Tibial artery (tissue), 4 donors: ENCODE measurements around the gene TLE4.

Source experiments
- DNase-seq, 2 donors: peaks; one replicate each; pipeline ENCODE4 v3.0.0-alpha.2; 2019
- H3K27ac ChIP-seq, 2 donors: fragments of 200-600 bp; sonication (generic) in 1 of 2; 1 replicate in 1 of 2; 2 replicates in 1 of 2; pipeline ENCODE4 v1.5.1; 2018 to 2019; ENCODE audit warnings: mild to moderate bottlenecking in 1 of 2
- H3K27me3 ChIP-seq, 2 donors: fragments of 200-600 bp; sonication (generic) in 1 of 2; one replicate each; pipeline versions ENCODE4 v1.5.1 to v1.6.0; 2016 to 2019
- H3K36me3 ChIP-seq, 3 donors: fragments of 200-600 bp; sonication (generic) in 2 of 3; one replicate each; pipeline ENCODE4 v1.5.1; 2016 to 2019; ENCODE audit warnings: mild to moderate bottlenecking in 2 of 3
- H3K4me1 ChIP-seq, 4 donors: fragments of 200-600 bp; sonication (generic) in 2 of 4; 1 replicate in 3 of 4; 2 replicates in 1 of 4; pipeline ENCODE4 v1.5.1; 2016 to 2019
- H3K4me3 ChIP-seq, 2 donors: fragments of 200-600 bp; sonication (generic) in 1 of 2; 1 replicate in 1 of 2; 2 replicates in 1 of 2; pipeline ENCODE4 v1.5.1; 2018 to 2019; ENCODE audit warnings: mild to moderate bottlenecking in 2 of 2
- H3K9me3 ChIP-seq, 3 donors: fragments of 200-600 bp; sonication (generic) in 1 of 3; one replicate each; pipeline ENCODE4 v1.5.1; 2016 to 2019
- intact Hi-C: fragments of 100-400 bp; cut with DNase I; formaldehyde crosslinking; loops from one replicate; pipeline ENCODE4 v1.15.0; 2023; ENCODE audit warnings: low total_unique reads
- TF ChIP-seq, protein P1 (sequence below), 2 experiments: fragments of 200-600 bp in 1 of 2; fragments of 450-650 bp in 1 of 2; IDR thresholded peaks; one replicate each; pipeline ENCODE4 v1.5.1; 2017 to 2019; ENCODE audit warnings: antibody characterized with exemption in 2 of 2, mild to moderate bottlenecking in 1 of 2, moderate library complexity in 1 of 2

Gene TLE4

DNA sequence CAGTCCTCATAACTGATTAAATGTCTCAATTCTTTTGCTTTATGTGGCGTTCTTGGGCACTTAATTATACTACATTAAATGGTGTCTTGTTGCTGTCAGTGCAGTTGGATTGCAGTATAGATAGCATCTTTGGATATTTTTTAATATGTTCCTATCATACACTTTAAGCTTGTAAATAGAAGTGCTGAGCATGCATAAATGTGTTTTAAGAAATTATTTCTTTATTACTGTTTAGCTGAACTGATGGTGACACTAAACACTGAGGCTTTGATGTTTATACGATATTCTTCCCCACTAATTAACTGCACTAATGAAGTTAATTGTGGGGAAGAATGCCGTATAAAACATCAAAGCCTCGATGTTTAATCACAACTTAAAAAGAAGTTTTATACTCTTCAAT is 116.6 kb downstream of the TLE4 start:
- intact Hi-C loops, result no loop called here

DNA sequence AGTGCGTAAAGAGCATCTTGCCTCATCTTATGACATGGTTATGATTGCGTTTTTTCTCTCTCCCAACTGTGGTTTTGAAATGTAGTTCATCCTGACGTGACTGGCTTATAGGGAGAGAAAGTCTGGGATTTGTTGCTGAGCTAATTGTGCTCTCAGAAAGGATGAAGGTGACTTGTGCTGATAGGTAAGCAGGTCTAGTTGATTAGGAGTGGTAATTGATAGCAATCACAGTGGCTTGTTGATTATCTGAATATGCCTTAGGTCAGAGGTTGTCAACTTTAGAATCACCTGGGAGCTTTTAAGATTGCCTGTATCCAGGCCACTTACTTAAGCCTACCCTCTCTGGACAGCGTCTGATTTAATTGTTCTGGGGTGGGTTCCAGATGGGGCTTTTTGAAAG is 117.8 kb downstream of the TLE4 start:
- Histone ChIP-seq H3K36me3 (no peaks in the 10 kb centered on the region), H3K4me3 (no peak overlapping the region), H3K9me3 (no peaks in the 10 kb centered on the region), H3K4me1 (peaks cover 0 to 35% (median 23%) of the 10 kb centered on the region in 4 donors), H3K27ac (no peak overlapping the region), H3K27me3 (no peaks in the 10 kb centered on the region)
- TF ChIP-seq, protein P1, sequence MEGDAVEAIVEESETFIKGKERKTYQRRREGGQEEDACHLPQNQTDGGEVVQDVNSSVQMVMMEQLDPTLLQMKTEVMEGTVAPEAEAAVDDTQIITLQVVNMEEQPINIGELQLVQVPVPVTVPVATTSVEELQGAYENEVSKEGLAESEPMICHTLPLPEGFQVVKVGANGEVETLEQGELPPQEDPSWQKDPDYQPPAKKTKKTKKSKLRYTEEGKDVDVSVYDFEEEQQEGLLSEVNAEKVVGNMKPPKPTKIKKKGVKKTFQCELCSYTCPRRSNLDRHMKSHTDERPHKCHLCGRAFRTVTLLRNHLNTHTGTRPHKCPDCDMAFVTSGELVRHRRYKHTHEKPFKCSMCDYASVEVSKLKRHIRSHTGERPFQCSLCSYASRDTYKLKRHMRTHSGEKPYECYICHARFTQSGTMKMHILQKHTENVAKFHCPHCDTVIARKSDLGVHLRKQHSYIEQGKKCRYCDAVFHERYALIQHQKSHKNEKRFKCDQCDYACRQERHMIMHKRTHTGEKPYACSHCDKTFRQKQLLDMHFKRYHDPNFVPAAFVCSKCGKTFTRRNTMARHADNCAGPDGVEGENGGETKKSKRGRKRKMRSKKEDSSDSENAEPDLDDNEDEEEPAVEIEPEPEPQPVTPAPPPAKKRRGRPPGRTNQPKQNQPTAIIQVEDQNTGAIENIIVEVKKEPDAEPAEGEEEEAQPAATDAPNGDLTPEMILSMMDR (IDR thresholded peaks at IDR 0.05), result no peak
- intact Hi-C loops, result no loop called here
- DNase-seq, result no peak

More for the DNA sequence above, 116.6 kb downstream of the TLE4 start:
- no peaks in the 10 kb centered on the region for H3K9me3 ChIP-seq
- no peaks in the 10 kb centered on the region for H3K27me3 ChIP-seq
- H3K4me3 ChIP-seq, result no peak overlapping the region
- DNase-seq, result no peak
- H3K27ac ChIP-seq, result no peak overlapping the region
- TF ChIP-seq, protein P1 (IDR thresholded peaks at IDR 0.05), result no peak
- H3K36me3 ChIP-seq, result no peaks in the 10 kb centered on the region
- H3K4me1 ChIP-seq, result peaks cover 0 to 32% (median 21%) of the 10 kb centered on the region in 4 donors

DNA sequence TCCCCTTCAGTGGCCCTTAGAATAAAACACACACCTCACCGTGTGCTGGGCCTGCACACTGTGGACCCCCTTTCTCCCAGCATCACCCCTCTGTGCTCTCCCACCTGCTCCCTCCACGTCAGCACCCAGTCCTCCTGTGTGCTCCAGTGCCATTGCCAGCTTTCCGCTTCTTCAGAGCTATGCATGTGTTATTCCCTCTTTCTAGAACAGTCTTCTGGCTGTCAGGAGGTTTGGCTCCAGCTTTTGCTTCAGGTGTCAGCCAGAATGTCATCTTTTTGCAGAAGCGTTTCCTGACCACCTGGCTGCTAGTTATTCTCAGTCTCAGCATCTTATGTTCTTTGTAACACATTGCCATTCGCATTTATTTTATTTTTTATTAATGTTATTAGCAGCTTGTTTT is 119.7 kb downstream of the TLE4 start:
- Histone ChIP-seq H3K27me3 (no peaks in the 10 kb centered on the region), H3K36me3 (no peaks in the 10 kb centered on the region), H3K27ac (no peak overlapping the region), H3K9me3 (no peaks in the 10 kb centered on the region), H3K4me3 (no peak overlapping the region), H3K4me1 (peaks cover 0 to 19% (median 10%) of the 10 kb centered on the region in 4 donors)
- intact Hi-C loops, result no loop called here
- TF ChIP-seq, protein P1 (IDR thresholded peaks at IDR 0.05), result no peak
- no peak for DNase-seq

DNA sequence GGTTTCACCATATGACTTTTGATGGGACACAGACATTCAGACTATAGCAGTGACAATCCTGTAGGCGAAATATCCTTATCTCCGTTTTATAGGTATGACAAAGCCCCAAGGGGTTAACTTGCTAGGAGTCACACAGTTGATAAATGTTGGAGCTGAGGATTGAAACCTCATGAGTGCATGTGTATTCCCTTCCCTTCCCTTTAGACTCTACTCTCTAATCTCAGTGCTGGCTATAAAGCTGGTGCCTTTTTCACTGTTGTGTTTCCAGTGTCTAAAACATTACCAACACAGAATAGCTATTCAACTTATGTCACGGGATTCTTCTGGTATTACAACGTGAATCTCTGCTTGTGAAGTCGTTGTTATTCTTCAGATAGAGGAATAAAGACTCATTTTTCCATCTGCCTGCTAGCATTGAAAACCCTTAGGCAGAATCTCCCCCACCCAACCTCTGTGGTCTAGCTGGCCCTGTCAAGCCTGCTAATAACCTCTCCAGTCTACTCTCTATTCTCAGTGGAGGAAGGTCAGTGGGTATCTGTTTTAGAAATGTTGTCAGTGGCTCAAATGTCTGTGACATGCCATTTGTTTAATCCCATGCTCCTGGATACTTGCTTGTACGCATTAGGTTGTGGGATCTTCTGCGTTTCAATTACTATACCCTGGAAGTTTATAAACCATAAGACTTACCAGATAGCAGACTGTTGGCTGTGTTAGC is 121.2 kb downstream of the TLE4 start:
- Histone ChIP-seq H3K4me3 (no peak overlapping the region), H3K27me3 (no peaks in the 10 kb centered on the region), H3K9me3 (no peaks in the 10 kb centered on the region), H3K4me1 (peaks cover 0 to 8% (median 2%) of the 10 kb centered on the region in 4 donors), H3K27ac (no peak overlapping the region), H3K36me3 (no peaks in the 10 kb centered on the region)
- DNase-seq, result no peak
- TF ChIP-seq, protein P1 (IDR thresholded peaks at IDR 0.05), result no peak
- intact Hi-C loops, result no loop called here

DNA sequence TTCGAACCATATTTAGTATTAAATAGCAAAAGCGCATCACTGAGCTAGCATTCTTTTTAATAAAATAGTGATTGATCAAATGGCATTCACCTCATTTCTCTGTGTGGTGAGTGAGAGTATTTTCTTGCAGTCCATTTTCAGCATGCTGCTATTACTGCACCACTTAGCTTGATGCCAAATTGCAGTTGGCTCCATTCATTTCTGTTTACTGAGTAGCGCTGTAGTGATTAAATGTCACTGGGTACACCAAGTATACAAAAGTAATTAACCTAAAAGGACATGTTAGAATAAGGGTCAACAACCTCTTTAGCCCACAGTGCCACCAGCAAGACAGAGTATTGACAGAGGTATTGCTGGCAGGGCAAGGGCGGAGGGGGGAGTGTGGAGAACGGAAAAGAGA is 122.0 kb downstream of the TLE4 start:
- Histone ChIP-seq H3K9me3 (no peaks in the 10 kb centered on the region), H3K27ac (no peak overlapping the region), H3K36me3 (no peaks in the 10 kb centered on the region), H3K27me3 (no peaks in the 10 kb centered on the region), H3K4me3 (no peak overlapping the region), H3K4me1 (peaks cover 0 to 8% (median 2%) of the 10 kb centered on the region in 4 donors)
- TF ChIP-seq, protein P1 (IDR thresholded peaks at IDR 0.05), result no peak
- DNase-seq, result no peak
- intact Hi-C loops, result no loop called here
